Stimulated activated CD4-positive, alpha-beta T cell treated with anti-CD3 and anti-CD28 coated beads, Interleukin-4, amount 100 ng/mL, for 1 hour (primary cell): ENCODE results near the gene SYVN1.
"Not testable (repeated sequence)": the region's sequence is repeated elsewhere in the genome, so short reads cannot be mapped to it uniquely, and the experiment has no call there.

ENCODE experiments used
- DNase-seq: peaks from one replicate; pipeline ENCODE4 v3.0.0-alpha.2; 2020

SYVN1 gene

DNA sequence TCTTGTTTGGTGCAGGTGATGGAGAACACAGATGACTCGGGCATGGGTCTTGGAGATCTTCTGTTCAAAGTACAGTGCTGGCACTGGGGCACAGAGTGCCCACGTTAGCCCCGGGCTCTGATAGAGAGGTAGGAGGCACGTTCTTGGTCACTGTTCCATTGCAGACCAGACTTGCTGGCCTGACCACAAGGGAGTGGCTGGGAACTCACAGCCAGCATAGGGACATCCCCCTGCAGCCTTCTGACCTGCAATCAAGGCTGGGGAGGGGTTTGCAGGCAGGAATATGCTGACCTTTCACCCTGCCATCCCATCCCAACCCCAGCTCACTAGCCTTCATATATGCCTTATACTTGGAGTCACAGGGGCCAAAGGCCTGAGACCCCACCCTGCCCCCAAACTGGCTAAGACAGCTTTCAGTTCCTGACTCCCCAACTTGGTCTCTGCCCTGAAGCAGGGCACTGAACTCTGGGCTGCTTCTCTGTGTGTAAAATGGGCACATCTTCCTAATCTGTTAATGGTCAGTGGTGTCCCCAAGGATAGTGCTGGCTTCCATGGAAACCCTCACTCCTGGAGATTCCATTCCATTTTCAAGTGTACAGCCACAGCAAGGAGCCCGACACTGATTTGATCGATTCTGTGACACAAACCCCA, 7.6 kb downstream of the SYVN1 start:
- DNase-seq = no peak

DNA sequence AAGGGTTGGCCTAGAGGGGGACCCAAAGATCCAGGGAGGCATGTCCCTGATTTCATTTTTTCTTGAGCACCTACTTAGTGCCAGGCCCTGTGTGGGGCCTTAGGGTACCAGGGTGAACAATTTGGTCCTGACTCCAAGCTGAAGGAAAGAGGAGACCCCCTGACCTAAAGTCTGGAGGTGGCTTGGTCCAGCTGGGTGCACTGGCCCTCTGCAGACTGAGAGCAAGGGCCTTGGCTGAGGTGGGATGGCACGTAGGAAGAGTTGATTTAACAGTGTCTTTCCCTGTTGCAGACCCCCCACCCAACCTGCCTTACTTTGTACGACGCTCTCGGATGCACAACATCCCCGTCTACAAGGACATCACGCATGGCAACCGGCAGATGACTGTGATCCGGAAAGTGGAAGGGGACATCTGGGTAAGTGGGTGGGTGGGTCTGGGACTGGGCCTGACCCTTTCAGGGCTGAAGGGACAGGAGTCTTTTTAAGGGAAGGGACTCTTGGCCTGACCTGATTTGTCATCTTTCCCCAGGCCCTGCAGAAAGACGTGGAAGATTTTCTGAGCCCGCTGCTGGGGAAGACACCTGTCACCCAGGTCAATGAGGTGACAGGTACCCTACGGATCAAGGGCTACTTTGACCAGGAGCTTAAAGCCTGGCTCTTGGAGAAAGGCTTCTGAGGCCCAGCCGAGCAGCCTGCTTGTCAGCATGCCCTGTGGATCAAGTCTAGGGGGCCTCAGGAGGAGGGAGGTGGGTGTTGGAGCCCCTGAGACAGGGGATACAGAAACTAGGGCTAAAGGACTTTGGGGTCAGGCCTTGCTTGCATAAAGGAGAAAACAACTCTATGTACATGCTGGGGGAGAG, 8.9 kb downstream of the SYVN1 start:
- no peak for DNase-seq

DNA sequence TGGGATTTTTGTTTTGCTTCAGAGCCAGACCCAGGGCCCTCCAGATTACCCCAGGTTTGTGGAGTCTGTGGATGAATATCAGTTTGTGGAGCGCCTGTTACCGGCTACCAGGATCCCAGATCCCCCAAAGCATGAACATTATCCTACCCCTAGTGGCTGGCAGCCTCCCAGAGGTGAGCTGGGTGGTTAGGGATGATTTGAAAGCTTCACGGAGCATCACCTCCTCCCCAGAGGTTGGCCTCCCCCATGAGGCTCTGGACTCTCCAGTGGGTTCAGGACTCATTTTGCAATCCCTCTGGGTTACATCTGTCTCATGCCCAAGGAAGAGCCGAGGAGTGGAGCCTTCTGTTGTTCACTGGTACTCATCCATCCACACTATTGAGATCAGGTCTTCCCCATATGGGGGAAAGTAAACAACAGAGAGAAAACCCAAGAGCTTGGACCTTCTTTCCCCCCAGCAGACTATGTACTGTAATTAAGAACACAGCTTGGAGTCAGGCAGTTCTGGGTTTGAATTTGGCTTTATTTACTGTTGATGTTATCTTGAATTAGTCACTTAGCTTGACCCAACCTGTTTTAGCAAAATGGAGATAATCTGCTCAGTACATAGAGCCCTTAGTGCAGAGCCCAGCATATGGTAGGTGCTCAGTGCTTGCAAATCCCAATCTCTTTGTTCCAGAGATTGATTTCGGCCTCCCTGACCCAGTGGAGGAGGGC, 9.7 kb downstream of the SYVN1 start:
- no peak for DNase-seq

DNA sequence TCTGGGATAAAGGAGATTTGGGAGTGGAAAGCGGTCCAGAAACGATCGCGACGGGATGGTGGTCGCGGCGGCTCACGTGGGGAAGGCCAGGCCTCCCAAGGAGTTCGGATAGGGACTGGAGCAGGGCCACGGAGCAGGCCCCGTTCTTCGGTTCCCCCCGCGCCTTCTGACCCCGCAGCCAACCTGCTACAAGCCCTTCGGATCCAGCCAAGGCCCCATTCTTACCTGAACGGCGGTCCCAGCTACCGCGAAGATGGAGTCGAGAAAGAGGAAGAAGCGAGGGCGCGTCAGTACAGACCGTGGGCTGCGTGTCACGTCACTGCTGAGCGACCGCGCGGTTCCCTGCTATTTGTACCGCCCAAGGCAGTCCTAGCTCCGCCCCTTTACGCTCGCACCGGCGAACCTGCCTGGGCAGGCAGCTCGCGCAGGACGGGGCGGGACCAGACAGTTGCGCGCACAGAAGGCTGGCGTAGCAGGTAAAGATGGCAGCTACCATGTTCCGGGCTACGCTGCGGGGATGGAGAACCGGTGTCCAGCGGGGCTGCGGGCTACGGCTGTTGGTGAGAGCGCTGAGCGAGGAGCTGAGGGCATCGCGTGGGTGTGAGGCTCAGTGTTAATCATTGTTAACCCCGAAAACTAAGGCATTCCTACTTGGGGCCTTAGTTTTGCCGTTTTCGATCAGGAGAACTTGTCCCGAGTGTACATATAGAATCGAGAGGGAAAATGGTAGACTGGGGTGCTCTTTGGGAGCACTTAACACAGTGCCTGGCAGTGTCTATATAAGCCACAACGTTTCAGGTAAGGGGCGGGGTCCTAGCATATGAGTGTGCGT, 12.2 kb downstream of the SYVN1 start, which contains the start of the genes FAU and MRPL49:
Gene FAU, minus strand, starts transcription at position 270 of the 832 bp plus-strand sequence. CDS start 321 bp downstream, outside the sequence.
Gene MRPL49, plus strand, starts transcription at position 457 of the 832 bp plus-strand sequence. Its CDS starts 26 bp downstream, at position 483.
- DNase-seq = peak; percentile 99

DNA sequence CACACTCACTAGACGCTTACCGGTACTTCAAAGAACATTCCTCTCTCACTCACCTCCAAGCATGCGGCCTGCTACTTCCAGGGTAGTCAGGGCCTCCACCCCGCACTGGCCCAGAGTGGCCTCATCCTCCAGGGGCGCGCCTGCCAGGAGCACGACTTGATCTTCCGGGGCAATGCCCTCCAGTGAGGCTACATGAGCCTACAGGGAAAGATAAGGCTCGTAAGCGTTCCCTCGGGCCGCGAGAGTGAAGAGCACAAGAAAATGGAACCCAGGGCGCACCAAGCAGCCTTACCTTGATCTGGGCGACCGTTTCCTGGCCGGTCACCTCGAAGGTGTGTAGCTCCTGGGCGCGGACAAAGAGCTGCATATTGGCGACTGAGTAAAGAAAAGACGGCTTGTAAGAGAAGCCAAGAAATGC, 12.9 kb downstream of the SYVN1 start:
- DNase-seq = peak; percentile 37

DNA sequence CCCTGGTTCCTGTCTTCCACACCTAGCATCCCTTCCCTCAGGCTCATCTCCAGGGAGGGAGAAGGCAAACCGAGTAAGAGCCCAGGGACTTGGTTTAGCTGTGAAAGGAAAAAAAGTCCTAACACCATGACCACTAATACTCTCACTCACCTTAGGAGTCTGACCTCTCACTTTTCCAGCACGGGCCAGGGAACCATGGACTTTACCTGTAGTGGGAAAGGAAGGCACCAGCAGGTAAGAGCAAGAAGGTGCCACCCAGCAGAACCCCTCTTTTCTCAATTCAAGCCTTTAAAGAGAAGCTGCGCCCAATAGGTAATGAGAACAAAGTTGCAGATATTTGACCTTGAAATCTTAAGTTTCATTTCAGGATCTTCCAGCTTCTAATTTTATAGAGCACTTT, 13.5 kb downstream of the SYVN1 start:
- DNase-seq = no peak

DNA sequence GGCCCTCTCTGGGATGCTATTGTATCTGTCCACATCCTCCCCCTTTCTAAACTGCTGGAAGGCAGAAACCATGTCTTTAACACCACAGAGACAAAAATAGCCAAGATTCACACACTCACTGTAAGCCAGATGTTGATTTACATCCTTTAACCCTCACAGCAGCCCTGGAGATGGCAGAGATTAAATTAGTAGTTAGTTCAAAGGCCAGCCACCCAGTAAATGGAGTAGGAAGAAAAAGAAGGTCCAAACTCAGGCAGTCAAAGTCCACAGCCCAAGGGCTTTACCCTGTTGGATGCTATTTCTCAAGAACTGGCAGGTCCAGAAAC, 14.7 kb downstream of the SYVN1 start:
- DNase-seq = no peak

DNA sequence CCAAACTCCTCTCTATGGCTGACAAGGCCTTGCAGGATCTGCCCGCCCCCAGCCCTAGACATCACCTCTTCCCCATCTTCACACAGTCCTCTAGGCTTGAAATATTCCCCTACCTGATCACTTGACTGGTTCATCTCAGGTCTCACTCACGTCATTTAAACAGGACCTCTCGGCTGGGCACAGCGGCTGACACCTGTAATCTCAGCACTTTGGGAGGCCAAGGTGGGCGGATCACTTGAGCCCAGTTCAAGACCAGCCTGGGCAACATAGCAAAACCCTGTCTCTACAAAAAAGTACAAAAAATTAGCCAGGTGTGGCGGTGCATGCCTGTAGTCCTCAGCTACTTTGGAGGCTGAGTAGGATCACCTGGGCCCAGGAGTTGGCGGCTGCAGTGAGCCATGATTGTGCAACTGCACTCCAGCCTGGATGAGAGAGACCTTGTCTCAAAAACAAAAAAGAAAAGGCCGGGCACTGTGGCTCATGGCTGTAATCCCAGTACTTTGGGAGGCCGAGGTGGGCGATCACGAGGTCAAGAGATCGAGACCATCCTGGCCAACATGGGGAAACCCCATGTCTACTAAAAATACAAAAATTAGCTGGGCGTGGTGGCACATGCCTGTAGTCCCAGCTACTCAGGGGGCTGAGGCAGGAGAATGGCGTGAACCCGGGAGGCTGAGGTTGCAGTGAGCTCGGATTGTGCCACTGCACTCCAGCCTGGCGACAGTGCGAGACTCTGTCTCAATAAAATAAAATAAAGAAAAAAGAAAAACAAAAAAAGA, 15.2 kb downstream of the SYVN1 start:
- not testable (repeated sequence) for DNase-seq

DNA sequence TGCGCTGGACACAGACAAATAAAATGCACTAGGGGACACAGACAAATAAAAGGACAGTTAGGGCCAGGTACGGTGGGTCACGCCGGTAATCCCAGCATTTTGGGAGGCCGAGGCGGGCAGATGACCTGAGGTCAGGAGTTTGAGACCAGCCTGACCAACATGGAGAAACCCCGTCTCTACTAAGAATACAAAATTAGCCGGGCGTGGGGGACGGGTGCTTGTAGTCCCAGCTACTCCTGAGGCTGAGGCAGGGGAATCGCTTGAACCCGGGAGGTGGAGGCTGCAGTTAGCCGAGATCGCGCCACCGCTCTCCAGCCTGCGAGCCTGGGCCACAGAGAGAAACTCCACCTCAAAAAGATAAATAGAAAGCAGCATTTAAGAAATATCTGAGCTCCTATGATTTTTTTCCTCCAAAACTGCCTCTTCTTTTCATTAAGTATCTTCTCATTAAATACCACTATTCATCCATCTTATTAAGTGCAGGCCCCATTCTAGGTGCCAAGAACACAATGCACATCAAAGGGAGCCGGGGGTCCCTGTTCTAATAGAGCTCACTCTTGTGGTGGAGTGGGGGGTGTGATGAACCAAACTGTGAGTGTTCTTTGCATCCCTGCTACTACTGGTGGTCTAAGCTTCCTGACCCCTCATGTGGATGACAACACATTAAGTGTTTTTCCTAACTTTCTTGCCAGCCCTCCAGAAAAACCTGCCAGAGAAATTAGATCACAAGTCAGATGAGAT, 16.1 kb downstream of the SYVN1 start:
- no peak for DNase-seq

DNA sequence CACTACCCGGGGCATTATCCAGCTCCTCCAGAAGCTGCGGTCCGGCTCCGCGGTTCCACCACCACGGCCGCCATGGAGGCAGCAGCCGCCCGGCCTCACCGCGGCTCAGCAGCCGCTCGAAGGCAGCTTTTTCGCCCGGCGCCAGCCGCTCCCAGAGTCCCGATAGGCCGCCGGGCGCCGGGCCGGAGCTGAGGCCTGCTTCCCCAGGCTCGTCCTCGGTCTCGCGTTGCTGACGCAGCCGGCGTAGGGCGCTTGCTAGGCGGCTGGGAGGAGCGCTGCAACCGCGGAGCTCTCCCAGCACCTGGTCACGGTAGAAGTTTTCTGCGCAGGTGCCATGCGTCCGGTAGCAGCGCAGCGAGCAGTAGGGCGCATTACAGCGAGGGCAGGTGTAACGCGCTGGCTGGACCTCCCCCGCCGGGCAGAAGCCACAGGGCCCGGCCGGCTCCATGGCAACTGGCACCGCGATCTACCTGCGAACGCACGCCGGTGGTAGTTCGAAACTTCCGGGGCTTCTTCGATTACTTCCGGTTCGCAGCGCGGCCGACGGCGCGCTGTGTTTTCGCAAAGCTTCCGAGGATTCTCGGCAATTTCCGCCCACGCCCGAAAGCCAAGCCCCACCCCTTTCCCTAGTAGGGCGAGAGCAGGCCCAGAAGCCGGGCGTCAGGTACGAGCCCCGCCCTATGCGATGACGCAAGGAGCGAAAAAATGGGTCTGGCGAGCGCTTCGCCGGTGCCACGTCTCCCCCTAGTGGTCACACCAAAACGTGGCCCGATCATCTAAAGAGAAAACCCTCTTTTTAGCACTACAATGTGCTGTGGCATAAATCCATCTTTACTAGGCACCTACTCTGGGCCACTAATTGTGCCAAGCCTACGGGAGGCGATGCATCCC, 16.9 kb downstream of the SYVN1 start, which contains the start of gene ZNHIT2:
Gene ZNHIT2, minus strand, starts transcription at position 496 of the 891 bp plus-strand sequence. Its CDS starts 48 bp downstream, at position 448.
- DNase-seq = peak; percentile 100

DNA sequence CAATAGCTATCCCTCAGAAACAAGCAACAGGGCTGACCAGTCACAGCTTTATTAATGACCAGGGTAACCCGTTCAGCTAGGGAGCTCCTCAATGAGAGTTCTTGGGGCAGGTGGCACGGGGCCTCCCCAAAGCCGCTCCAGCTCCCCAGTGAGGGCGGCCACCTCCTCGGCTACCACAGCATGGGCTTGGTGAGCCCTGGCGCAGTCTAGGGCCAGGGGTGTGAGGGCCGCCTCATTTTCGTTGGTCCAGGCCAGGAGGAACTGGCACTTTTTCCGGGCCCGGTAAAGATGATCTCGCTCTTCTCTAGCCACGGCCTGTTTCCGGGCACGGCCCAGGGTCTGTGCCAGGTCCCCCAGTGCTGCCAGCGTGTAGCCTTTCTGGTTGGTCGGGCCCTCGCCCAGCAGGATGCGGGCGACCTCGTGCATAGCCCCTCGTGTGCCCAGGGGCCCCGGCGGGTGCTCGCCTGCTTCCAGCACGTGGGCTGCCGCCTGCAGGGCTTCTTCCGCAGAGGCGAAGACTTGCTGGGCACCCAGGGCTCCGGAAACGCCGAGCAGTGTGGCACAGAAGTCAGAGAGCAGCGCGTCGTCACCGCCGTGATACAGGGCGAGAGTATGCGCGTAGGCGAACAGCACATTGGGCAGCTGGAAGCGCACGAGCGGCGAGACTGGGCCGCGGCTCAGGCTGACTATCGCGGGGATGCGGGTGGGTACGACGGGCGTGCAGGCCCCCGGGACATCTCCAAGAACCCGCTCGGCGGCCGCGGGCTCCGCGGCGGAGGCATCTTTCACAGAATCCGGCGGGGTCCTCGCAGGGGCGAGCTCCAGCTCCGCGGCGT, 17.7 kb downstream of the SYVN1 start:
- DNase-seq = peak; percentile 63

DNA sequence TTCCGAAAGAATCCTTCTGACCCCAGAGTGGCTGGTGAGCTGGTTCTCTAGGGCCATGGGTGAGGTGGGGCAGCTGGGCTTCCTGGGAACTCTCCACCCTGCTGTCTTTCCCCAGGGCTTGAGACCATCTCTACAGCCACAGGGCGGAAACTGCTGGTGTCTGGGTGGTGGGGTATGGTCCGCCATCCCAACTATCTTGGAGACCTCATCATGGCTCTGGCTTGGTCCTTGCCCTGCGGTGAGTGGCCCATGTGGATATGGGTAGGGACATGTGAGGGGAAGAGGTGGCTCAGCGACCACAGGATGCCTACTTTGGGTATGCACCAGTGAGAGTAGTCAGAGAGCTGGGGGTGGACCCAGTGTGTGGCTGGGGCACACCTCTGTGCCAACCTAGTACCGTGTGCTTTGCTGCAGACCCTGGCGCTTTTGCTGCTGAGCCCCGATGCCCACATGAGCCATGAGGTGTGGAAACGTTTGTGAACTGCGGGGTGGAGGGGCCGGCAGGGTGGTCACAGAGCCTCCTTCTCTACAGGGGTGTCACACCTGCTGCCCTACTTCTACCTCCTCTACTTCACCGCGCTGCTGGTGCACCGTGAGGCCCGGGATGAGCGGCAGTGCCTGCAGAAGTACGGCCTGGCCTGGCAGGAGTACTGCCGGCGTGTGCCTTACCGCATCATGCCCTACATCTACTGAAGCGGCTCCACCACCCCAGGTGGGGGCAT, 18.8 kb downstream of the SYVN1 start:
- DNase-seq = no peak

DNA sequence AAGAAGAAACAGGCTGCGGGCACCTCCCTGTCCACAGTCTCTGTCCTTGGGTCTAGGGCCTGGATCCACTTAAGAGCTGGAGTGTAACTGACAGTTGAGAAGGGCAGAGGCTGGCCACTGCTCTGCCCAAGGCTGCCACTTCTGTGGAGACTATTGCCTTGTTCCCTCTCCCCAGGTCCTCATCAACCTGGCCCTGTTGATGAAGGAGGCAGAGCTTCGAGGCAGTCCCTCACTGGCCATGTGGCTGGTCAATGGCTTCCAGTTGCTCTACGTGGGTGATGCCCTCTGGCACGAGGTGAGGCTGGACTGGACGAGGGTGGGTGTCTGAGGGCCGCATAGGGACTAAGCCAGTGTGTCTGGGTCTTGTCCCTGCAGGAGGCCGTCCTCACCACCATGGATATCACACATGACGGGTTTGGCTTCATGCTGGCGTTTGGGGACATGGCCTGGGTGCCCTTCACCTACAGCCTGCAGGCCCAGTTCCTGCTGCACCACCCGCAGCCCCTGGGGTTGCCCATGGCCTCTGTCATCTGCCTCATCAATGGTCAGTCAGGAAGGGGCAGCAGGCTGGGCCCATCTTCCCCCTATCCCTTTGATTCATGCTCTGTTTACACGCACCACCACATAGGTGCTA, 19.7 kb downstream of the SYVN1 start:
- DNase-seq = no peak

DNA sequence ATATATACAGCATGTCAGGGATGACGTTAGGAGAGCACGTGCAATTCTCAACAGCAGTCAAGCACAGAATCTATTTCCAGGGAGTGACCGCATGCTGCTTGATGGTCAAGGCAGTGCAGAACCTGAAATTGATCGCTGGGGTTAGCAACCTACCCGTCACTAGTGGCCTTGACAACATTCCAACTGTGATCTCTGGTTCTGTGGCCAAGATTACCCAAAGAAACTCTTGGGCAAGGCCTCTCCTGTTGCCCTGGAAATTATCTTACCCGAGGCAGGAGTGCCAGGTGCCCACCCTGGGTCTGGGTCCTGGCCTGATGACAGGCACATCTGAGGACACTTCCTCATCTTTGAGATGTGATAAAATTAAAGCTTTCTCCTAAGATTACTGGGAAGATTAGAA, 20.5 kb downstream of the SYVN1 start:
- no peak for DNase-seq

DNA sequence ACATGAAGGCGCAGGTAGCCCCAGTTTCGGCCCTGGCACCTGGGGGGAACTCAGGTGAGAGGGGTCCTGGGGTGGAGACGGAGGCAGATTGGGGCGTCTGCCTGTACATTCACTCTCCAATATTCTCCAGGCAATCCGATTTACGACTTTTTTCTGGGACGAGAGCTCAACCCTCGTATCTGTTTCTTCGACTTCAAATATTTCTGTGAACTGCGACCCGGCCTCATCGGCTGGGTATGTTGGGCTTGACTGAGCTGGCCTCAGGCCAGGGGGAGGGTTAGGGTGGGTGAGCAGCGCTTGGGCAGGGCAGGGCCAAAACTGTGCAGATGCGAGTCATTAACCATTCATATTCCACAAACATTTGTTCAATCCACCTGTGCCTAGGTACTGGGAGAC, 21.0 kb downstream of the SYVN1 start:
- DNase-seq = no peak

DNA sequence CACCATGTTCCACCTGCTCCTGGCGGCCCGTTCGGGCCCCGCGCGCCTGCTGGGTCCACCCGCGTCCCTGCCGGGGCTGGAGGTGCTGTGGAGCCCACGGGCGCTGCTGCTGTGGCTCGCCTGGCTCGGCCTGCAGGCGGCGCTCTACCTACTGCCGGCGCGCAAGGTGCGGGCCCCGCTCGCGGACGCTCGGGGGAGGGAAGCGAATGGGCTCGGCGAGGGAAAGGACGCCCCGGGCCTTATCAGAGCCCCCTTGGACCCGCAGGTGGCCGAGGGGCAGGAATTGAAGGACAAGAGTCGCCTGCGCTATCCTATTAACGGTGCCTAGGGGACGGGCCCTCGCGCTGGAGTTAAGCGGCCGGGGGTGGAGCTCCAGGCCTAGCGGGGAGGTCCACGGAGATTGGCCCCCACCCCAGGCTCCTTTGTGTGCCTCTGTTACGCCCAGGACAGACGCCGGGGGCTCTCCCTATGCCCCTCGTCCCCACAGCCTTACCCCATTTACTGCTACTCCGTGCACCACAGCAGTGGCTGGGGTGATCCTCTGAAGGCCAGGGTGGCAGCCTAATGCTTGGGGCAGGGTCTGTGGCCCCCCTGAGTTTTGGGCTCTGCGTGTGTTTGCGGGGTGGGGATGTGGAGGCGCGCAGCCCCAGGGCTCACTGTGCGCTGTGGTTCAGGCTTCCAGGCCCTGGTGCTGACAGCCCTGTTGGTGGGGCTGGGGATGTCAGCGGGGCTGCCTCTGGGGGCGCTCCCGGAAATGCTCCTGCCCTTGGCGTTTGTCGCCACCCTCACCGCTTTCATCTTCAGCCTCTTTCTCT, 21.6 kb downstream of the SYVN1 start:
- peak; percentile 79 for DNase-seq
